Measurements from ENCODE around the gene PLS1. TPM values are rescaled to one million over a fixed set of nuclear protein-coding genes. Genes with fewer than 3 reads are reported as not detected.

The PLS1 gene
- total RNA-seq, 2 experiments from 2014 or later, result 0.63 to 0.92 TPM

GRCh38 chr3:142553741-142554140 is 42.5 kb upstream of the PLS1 start:
- Mint-ChIP-seq H3K4me3 (no peak overlapping the region), H3K27ac (no peak overlapping the region), H3K27me3 (no peaks in the 10 kb centered on the region), H3K9me3 (no peaks in the 10 kb centered on the region), H3K4me1 (ENCODE audit: low read depth) (no peaks in the 10 kb centered on the region), H3K36me3 (ENCODE audit: low read depth) (peaks cover 85% of the 10 kb centered on the region)
- DNase-seq (no peak), ATAC-seq (ENCODE audit: poor library complexity) (no peak)
- TF ChIP-seq CTCF (IDR thresholded peaks at IDR 0.05), result no peak
- peaks cover 89% of the 10 kb centered on the region for H3K36me3 ChIP-seq (ENCODE audit: insufficient read depth, low read length)
- H3K9me3 ChIP-seq (ENCODE audit: control insufficient read depth in 1 of 2, insufficient read depth in 1 of 2, low read length in 2 of 2), result no peaks in the 10 kb centered on the region
- H3K27ac ChIP-seq (ENCODE audit: low read depth in 1 of 2, low read length in 2 of 2), result no peak overlapping the region
- intact Hi-C loops (cut with DNase I, micrococcal nuclease), result no loop called here
- no peaks in the 10 kb centered on the region for H3K4me1 ChIP-seq (ENCODE audit: insufficient read depth, low read length)
- ChIA-PET CTCF (no interaction called here), POLR2A (no interaction called here)
- H3K4me3 ChIP-seq (ENCODE audit: low read length), result no peak overlapping the region
- H3K27me3 ChIP-seq (ENCODE audit: control insufficient read depth in 1 of 2, insufficient read depth in 2 of 2, low read length in 2 of 2), result no peaks in the 10 kb centered on the region

GRCh38 chr3:142560118-142560517 is 36.1 kb upstream of the PLS1 start:
- DNase-seq (no peak), ATAC-seq (ENCODE audit: poor library complexity) (no peak)
- H3K27me3 ChIP-seq (ENCODE audit: control insufficient read depth in 1 of 2, insufficient read depth in 2 of 2, low read length in 2 of 2), result no peaks in the 10 kb centered on the region
- no peak overlapping the region for H3K4me3 ChIP-seq (ENCODE audit: low read length)
- Mint-ChIP-seq H3K4me1 (ENCODE audit: low read depth) (no peaks in the 10 kb centered on the region), H3K4me3 (no peak overlapping the region), H3K27ac (no peak overlapping the region), H3K36me3 (ENCODE audit: low read depth) (peaks cover 80% of the 10 kb centered on the region), H3K9me3 (no peaks in the 10 kb centered on the region), H3K27me3 (no peaks in the 10 kb centered on the region)
- no peaks in the 10 kb centered on the region for H3K9me3 ChIP-seq (ENCODE audit: control insufficient read depth in 1 of 2, insufficient read depth in 1 of 2, low read length in 2 of 2)
- no peak overlapping the region for H3K27ac ChIP-seq (ENCODE audit: low read depth in 1 of 2, low read length in 2 of 2)
- H3K36me3 ChIP-seq (ENCODE audit: insufficient read depth, low read length), result peaks cover 79% of the 10 kb centered on the region
- intact Hi-C loops (cut with DNase I, micrococcal nuclease), result no loop called here
- ChIA-PET POLR2A (no interaction called here), CTCF (no interaction called here)
- no peak for TF ChIP-seq CTCF (IDR thresholded peaks at IDR 0.05)
- no peaks in the 10 kb centered on the region for H3K4me1 ChIP-seq (ENCODE audit: insufficient read depth, low read length)

GRCh38 chr3:142563496-142563997 is 32.6 kb upstream of the PLS1 start:
- Histone ChIP-seq H3K36me3 (ENCODE audit: insufficient read depth, low read length) (peaks cover 61% of the 10 kb centered on the region), H3K9me3 (ENCODE audit: control insufficient read depth in 1 of 2, insufficient read depth in 1 of 2, low read length in 2 of 2) (peaks cover 0 to 3% of the 10 kb centered on the region in 2 experiments)
- no peak for ATAC-seq (ENCODE audit: poor library complexity)

More at GRCh38 chr3:142563496-142563997, 32.6 kb upstream of the PLS1 start:
- Histone ChIP-seq H3K4me1 (ENCODE audit: insufficient read depth, low read length) (no peaks in the 10 kb centered on the region), H3K27ac (ENCODE audit: low read depth in 1 of 2, low read length in 2 of 2) (no peak overlapping the region), H3K27me3 (ENCODE audit: control insufficient read depth in 1 of 2, insufficient read depth in 2 of 2, low read length in 2 of 2) (no peaks in the 10 kb centered on the region), H3K4me3 (ENCODE audit: low read length) (no peak overlapping the region)
- Mint-ChIP-seq H3K27ac (no peak overlapping the region), H3K9me3 (no peaks in the 10 kb centered on the region), H3K4me3 (no peak overlapping the region), H3K27me3 (no peaks in the 10 kb centered on the region), H3K4me1 (ENCODE audit: low read depth) (peaks cover 4% of the 10 kb centered on the region), H3K36me3 (ENCODE audit: low read depth) (peaks cover 80% of the 10 kb centered on the region)
- no peak for TF ChIP-seq CTCF (IDR thresholded peaks at IDR 0.05)
- ChIA-PET CTCF (no interaction called here), POLR2A (interaction anchor here (1.9 kb wide), 1 partner anchor 15 kb away, joined by 6 read pairs; the partner anchor contains the start of gene ATR)
- no peak for DNase-seq
- intact Hi-C loops (cut with DNase I, micrococcal nuclease), result no loop called here
